Heart right ventricle (tissue), 16 donors: ENCODE measurements around the gene PSPN. TPM values are rescaled to one million over a fixed set of nuclear protein-coding genes. Genes with fewer than 3 reads are reported as not detected.
"Not testable (repeated sequence)": the region's sequence is repeated elsewhere in the genome, so short reads cannot be mapped to it uniquely, and the experiment has no call there.

ENCODE experiments used
- ATAC-seq, 8 donors: fragments of 200-7000 bp; cut with Tn5 transposase; one replicate each; pipeline ENCODE4 v1.9.1; 2020; ENCODE audit warnings: mild to moderate bottlenecking in 8 of 8, moderate library complexity in 8 of 8, moderate number of reproducible peaks in 1 of 8
- DNase-seq, 2 donors: peaks; one replicate each; pipeline ENCODE4 v3.0.0-alpha.2; 2020
- H3K27ac ChIP-seq, 10 donors: fragments of 200-600 bp; sonication (generic) in 2 of 10; one replicate each; pipeline versions ENCODE4 v1.5.0 to v1.8.0; 2020 to 2022; ENCODE audit warnings: mild to moderate bottlenecking in 3 of 10
- H3K27me3 ChIP-seq, 7 donors: fragments of 200-600 bp; one replicate each; pipeline ENCODE4 v1.8.0; 2021 to 2022; ENCODE audit warnings: mild to moderate bottlenecking in 2 of 7
- H3K36me3 ChIP-seq, 9 donors: fragments of 200-600 bp; sonication (generic) in 1 of 9; one replicate each; pipeline versions ENCODE4 v1.5.0 to v1.8.0; 2020 to 2022; ENCODE audit warnings: mild to moderate bottlenecking in 2 of 9
- H3K4me1 ChIP-seq, 9 donors: fragments of 200-600 bp; sonication (generic) in 1 of 9; one replicate each; pipeline versions ENCODE4 v1.5.0 to v1.8.0; 2020 to 2022; ENCODE audit warnings: mild to moderate bottlenecking in 4 of 9
- H3K4me3 ChIP-seq, 10 donors: fragments of 200-600 bp; sonication (generic) in 2 of 10; one replicate each; pipeline versions ENCODE4 v1.5.0 to v1.8.0; 2020 to 2022; ENCODE audit warnings: mild to moderate bottlenecking in 7 of 10, moderate library complexity in 2 of 10
- H3K9me3 ChIP-seq, 11 donors: fragments of 200-600 bp in 10 of 11; sonication (generic) in 2 of 11; one replicate each; pipeline versions ENCODE4 v1.5.0 to v1.8.0; 2013 to 2022; ENCODE audit warnings: mild to moderate bottlenecking in 2 of 11, control low read depth in 1 of 11, moderate library complexity in 1 of 11
- CTCF ChIP-seq, 9 donors: fragments of 200-600 bp; sonication (generic) in 2 of 9; IDR thresholded peaks; one replicate each; pipeline versions ENCODE4 v1.5.0 to v1.8.0; 2021 to 2022; ENCODE audit warnings: antibody characterized with exemption in 9 of 9, mild to moderate bottlenecking in 5 of 9, moderate library complexity in 1 of 9
- WGBS, 2 donors: extraction: QIAGEN DNeasy Blood & Tissue Kit; methylation state at CpG; one replicate each; pipeline ENCODE4 v1.1.7; 2013; ENCODE audit warnings: inconsistent platforms in 1 of 2; 5-methylcytosine and 5-hydroxymethylcytosine counted together
- intact Hi-C, 10 donors: fragments of 100-400 bp; cut with DNase I; formaldehyde crosslinking; loops; one replicate each; pipeline versions ENCODE4 v1.11.1 to v1.14.2; 2022
- polyA plus RNA-seq, 2 donors: library from polyadenylated mRNA; stranded (reverse); fragments of 200-250 nt; gene quantifications; one replicate each; pipeline ENCODE4 v1.2.3, GENCODE V29; 2013
- total RNA-seq, 10 donors: library from RNA; stranded (reverse); fragmentation: NEBNext Ultra II Directional in 3 of 10; extraction: Animal tissue kit (Norgen Biotek cat#: 25700) in 3 of 10; gene quantifications; one replicate each; pipeline versions ENCODE4 v1.2.1 to v1.2.4, GENCODE V29; 2021 to 2023
- donor health status: Arrhythmogenic right ventricular cardiomyopathy.
- donor health status: ischemic (EF 13 %, LVEDD 7.1; RV severe dilation, severe dysfunction).
- donor health status: healthy with polysubstance abuse.
- donor health status: DM: no; HTN: yes; CAD: no.
- donor health status: DM: no; HTN: no; CAD: no.
- donor health status: ischemic (EF 25% LVEDD 6.9; RV normal size, moderate dysfunction).
- donor health status: ischemic (EF 25% LVEDD 5.7; RV mildly dilated, moderate dysfunction).
- donor health status: healthy.
- donor health status: DM: yes; HTN: yes; CAD: no.
- donor health status: Ischemic cardiomyopathy.
- donor health status: ischemic (EF 35%, LVEDD 5.7; RV mildly dilated, moderate dysfunction).
- donor health status: nonischemic (EF 11% LVEDD 7.7; RV severe dilation, severe dysfunction).
- donor health status: DM: yes; HTN: yes; CAD: no.
- donor health status: PGD.
- donor health status: ischemic (EF 29% LVEDD 5.4; RV normal size, mild dysfunction).
- donor health status: nonischemic (EF 23%, LVEDD 6.1; RV moderate dilation, normal function).

Gene PSPN
- total and polyA plus RNA-seq, 12 donors = 0.36 to 1.4 (median 0.70) TPM

- DNase-seq = no peak
- Histone ChIP-seq H3K27ac (peak overlapping the region in 8 of 10 donors; percentile 83 to 95 (median 92)), H3K27me3 (no peaks in the 10 kb centered on the region), H3K4me1 (peaks cover 0 to 14% (median 8%) of the 10 kb centered on the region in 9 donors), H3K36me3 (peaks cover 0 to 47% (median 32%) of the 10 kb centered on the region in 9 donors), H3K9me3 (no peaks in the 10 kb centered on the region), H3K4me3 (peak overlapping the region in 9 of 10 donors; percentile 71 to 99 (median 91))
- intact Hi-C loops = loop anchor here in 1 of 10 donors (5.0 kb wide), 1 partner anchor 145 kb away; no protein-coding TSS in a partner anchor
- 30% methylated on average over 11 of the region's 11 CpGs for WGBS, 2 donors
- TF ChIP-seq CTCF (IDR thresholded peaks at IDR 0.05) = no peak
- ATAC-seq = no peak
Observed at GRCh38 chr19:6362351-6362801, 13.4 kb downstream of the PSPN start.

GRCh38 chr19:6362027-6362350, 13.7 kb downstream of the PSPN start:
- peak overlapping the region; percentile 71 to 99 (median 88) for H3K4me3 ChIP-seq
- peaks cover 0 to 14% (median 8%) of the 10 kb centered on the region in 9 donors for H3K4me1 ChIP-seq
- intact Hi-C loops = loop anchor here in 1 of 10 donors (5.0 kb wide), 1 partner anchor 145 kb away; no protein-coding TSS in a partner anchor
- no peaks in the 10 kb centered on the region for H3K27me3 ChIP-seq
- DNase-seq (no peak), ATAC-seq (peak in 4 of 8 donors; percentile 11 to 27 (median 20))
- peaks cover 0 to 43% (median 29%) of the 10 kb centered on the region in 9 donors for H3K36me3 ChIP-seq
- WGBS, 2 donors = 1 to 2% methylated on average over 7 of the region's 7 CpGs
- TF ChIP-seq CTCF (IDR thresholded peaks at IDR 0.05) = no peak
- peak overlapping the region; percentile 53 to 95 (median 92) for H3K27ac ChIP-seq
- H3K9me3 ChIP-seq = no peaks in the 10 kb centered on the region

- DNase-seq, ATAC-seq, H3K9me3 ChIP-seq, H3K27me3 ChIP-seq: not testable (repeated sequence)
- Histone ChIP-seq H3K4me3 (peak overlapping the region in 9 of 10 donors; percentile 71 to 99 (median 91)), H3K4me1 (peaks cover 0 to 14% (median 8%) of the 10 kb centered on the region in 9 donors), H3K27ac (peak overlapping the region in 8 of 10 donors; percentile 83 to 95 (median 92)), H3K36me3 (peaks cover 0 to 32% (median 18%) of the 10 kb centered on the region in 9 donors)
- 92 to 93% methylated on average over 10 of the region's 10 CpGs for WGBS, 2 donors
- intact Hi-C loops = loop anchor here in 2 of 10 donors (1.0 to 5.0 kb wide), 2 partner anchors 11 to 144 kb away; partner anchors contain the start of gene ALKBH7 (in 1 of the 2)
Observed at GRCh38 chr19:6360857-6361216, 14.9 kb downstream of the PSPN start.

- H3K27me3 ChIP-seq, ATAC-seq, H3K4me3 ChIP-seq, H3K27ac ChIP-seq, DNase-seq, H3K9me3 ChIP-seq: not testable (repeated sequence)
- WGBS, 2 donors = 87 to 90% methylated on average over 12 of the region's 12 CpGs
- intact Hi-C loops = loop anchor here in 1 of 10 donors (5.0 kb wide), 1 partner anchor 143 kb away; no protein-coding TSS in a partner anchor
- Histone ChIP-seq H3K4me1 (peaks cover 0 to 14% (median 8%) of the 10 kb centered on the region in 9 donors), H3K36me3 (peaks cover 0 to 28% (median 14%) of the 10 kb centered on the region in 9 donors)
Observed at GRCh38 chr19:6360445-6360844, 15.3 kb downstream of the PSPN start.

GRCh38 chr19:6359568-6360341, 16.0 kb downstream of the PSPN start:
- no peak for ATAC-seq
- intact Hi-C loops = loop anchor here in 1 of 10 donors (5.0 kb wide), 1 partner anchor 142 kb away; no protein-coding TSS in a partner anchor

More at GRCh38 chr19:6359568-6360341, 16.0 kb downstream of the PSPN start:
- Histone ChIP-seq H3K9me3 (no peaks in the 10 kb centered on the region), H3K27ac (no peak overlapping the region), H3K27me3 (no peaks in the 10 kb centered on the region), H3K4me3 (no peak overlapping the region), H3K36me3 (peaks cover 0 to 21% (median 7%) of the 10 kb centered on the region in 9 donors), H3K4me1 (peaks cover 0 to 14% (median 8%) of the 10 kb centered on the region in 9 donors)
- DNase-seq = no peak
- no peak for TF ChIP-seq CTCF (IDR thresholded peaks at IDR 0.05)
- 85 to 88% methylated on average over 5 of the region's 5 CpGs for WGBS, 2 donors
